PFSK-1 (cell line): ENCODE data around the gene C1QTNF1.

Source experiments
- FOXP2 ChIP-seq: optimal IDR thresholded peaks from 2 replicates; pipeline ENCODE3; 2011; ENCODE audit warnings: borderline replicate concordance, control low read depth, inconsistent platforms; ENCODE audit not compliant: insufficient read depth; ENCODE audit errors: extremely low read length, extremely low read depth
- POLR2AphosphoS5 ChIP-seq: IDR thresholded peaks from 2 replicates; pipeline ENCODE4 v1.6.1; 2012; ENCODE audit warnings: low read depth, mild to moderate bottlenecking, control low read depth, low read length, moderate library complexity
- SIN3A ChIP-seq: IDR thresholded peaks from 2 replicates; pipeline ENCODE4 v1.6.1; 2012; ENCODE audit warnings: mild to moderate bottlenecking, low read length, moderate library complexity, borderline replicate concordance; ENCODE audit not compliant: insufficient read depth
- TAF1 ChIP-seq: IDR thresholded peaks from 2 replicates; pipeline ENCODE4 v1.6.1; 2012; ENCODE audit warnings: low read length, control low read depth, borderline replicate concordance; ENCODE audit not compliant: insufficient read depth
- TF ChIP-seq, protein P1 (sequence below), 2 experiments: IDR thresholded peaks; 2 replicates each; pipeline versions ENCODE4 v1.6.1 to v1.8.0; 2011 to 2012; ENCODE audit warnings: low read depth in 2 of 2, low read length in 2 of 2, control low read depth in 1 of 2, inconsistent platforms in 1 of 2, mild to moderate bottlenecking in 1 of 2, moderate library complexity in 1 of 2; ENCODE audit not compliant: insufficient read depth in 1 of 2

The C1QTNF1 gene

DNA sequence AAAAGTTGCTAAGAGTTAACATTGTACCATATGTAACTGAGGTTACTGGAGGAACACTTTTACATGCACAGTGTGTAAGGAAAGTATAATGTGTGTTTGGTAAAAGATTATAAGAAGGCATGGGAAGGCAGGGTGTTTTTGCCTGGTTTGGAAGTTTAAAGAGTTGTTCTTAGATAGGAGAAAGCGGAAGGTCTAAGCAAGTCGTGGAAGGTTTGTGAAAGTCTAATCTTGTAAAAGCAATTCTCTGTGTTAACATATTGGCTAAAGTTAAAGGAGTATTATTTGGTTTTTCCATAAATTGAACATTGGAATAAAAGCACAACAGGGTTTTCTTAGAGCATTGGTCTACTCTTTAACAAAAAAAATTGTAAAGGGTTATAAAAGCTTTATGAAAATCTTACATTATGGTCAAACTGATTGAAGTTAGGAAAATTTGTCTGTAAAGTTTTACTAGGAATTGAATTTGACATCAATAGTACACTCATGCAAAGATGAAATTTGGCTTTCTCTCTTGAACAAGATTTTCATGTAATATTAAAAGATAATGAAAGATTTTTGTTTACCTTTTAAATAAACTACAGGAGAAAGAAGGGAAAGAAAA lies 9.7 kb upstream of the C1QTNF1 start:
- TF ChIP-seq POLR2AphosphoS5 = no peak
- TF ChIP-seq FOXP2 = no peak
- TF ChIP-seq, protein P1, sequence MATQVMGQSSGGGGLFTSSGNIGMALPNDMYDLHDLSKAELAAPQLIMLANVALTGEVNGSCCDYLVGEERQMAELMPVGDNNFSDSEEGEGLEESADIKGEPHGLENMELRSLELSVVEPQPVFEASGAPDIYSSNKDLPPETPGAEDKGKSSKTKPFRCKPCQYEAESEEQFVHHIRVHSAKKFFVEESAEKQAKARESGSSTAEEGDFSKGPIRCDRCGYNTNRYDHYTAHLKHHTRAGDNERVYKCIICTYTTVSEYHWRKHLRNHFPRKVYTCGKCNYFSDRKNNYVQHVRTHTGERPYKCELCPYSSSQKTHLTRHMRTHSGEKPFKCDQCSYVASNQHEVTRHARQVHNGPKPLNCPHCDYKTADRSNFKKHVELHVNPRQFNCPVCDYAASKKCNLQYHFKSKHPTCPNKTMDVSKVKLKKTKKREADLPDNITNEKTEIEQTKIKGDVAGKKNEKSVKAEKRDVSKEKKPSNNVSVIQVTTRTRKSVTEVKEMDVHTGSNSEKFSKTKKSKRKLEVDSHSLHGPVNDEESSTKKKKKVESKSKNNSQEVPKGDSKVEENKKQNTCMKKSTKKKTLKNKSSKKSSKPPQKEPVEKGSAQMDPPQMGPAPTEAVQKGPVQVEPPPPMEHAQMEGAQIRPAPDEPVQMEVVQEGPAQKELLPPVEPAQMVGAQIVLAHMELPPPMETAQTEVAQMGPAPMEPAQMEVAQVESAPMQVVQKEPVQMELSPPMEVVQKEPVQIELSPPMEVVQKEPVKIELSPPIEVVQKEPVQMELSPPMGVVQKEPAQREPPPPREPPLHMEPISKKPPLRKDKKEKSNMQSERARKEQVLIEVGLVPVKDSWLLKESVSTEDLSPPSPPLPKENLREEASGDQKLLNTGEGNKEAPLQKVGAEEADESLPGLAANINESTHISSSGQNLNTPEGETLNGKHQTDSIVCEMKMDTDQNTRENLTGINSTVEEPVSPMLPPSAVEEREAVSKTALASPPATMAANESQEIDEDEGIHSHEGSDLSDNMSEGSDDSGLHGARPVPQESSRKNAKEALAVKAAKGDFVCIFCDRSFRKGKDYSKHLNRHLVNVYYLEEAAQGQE (IDR thresholded peaks at IDR 0.05; ENCODE audit: insufficient read depth in 1 of 2, low read depth in 2 of 2, low read length in 2 of 2) = no peak

DNA sequence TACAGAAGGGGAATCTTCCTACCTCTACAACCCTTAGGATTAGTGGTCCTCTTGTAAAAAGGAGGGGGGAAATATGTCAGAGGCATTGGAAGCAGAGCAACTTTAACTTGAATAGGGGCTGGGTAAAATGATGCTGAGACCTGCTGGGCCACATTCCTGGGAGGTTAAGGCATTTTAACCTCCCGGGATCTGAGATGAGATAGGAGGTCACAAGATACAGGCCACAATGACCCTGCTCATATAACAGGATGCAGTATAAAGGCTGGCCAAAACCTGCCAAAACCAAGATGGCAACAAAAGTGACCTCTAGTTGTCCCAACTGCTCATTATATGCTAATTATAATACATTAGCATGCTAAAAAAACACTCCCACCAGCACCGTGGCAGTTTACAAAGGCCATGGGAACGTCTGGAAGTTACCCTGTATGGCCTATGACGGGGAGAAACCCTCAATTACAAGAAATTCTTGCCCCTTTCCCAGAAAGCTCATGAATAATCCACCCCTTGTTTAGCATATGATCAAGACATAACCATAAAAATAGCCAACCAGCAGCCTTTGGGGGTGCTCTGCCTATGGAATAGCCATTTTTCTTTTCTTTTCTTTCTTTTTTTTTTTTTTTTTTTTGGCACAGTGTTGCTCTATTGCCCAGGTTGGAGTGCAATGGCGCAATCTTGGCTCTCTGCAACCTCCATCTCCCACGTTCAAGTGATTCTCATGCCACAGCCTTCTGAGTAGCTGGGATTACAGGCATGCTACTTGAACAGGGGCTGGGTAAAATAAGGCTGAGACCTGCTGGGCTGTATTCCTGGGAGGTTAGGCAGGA lies 6.2 kb upstream of the C1QTNF1 start:
- TF ChIP-seq FOXP2 = no peak
- TF ChIP-seq, protein P1 (IDR thresholded peaks at IDR 0.05; ENCODE audit: insufficient read depth in 1 of 2, low read depth in 2 of 2, low read length in 2 of 2) = no peak
- no peak for TF ChIP-seq TAF1
- TF ChIP-seq SIN3A = no peak
- TF ChIP-seq POLR2AphosphoS5 = no peak

DNA sequence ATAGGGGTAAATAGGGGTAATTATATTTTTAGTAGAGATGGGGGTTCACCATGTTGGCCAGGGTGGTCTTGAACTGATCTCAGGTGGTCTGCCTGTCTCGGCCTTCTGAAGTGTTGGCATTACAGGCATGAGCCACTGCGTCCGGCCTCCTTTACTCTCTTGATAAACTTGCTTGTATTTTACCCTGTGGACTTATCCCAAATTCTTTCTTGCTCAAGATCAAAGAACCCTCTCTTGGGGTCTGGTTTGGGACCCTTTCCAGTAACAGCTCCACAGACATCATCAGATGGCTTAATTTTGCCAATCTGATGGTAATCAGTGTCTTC lies 5.6 kb upstream of the C1QTNF1 start:
- TF ChIP-seq, protein P1 (IDR thresholded peaks at IDR 0.05; ENCODE audit: insufficient read depth in 1 of 2, low read depth in 2 of 2, low read length in 2 of 2) = no peak
- no peak for TF ChIP-seq POLR2AphosphoS5
- TF ChIP-seq SIN3A = no peak
- TF ChIP-seq FOXP2 = no peak
- TF ChIP-seq TAF1 = no peak

DNA sequence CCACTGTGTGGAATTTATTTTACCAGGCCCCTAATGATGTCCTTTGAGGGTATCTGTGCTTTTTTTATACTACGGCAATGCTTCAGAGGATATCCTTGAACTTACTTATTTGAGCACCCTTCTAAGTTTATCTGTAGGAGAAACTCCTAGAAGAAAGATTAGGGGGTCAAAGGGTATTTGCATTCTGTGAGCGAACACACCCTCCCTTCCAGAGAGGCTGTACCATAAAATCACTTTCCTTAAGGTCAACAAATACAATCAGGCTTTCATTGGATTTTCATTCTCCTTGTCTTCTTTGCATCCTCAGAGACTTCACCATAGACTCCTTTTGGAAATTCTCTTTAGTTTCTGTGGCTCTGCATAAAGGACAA lies 4.7 kb upstream of the C1QTNF1 start:
- TF ChIP-seq, protein P1 (IDR thresholded peaks at IDR 0.05; ENCODE audit: insufficient read depth in 1 of 2, low read depth in 2 of 2, low read length in 2 of 2) = no peak
- TF ChIP-seq FOXP2 = no peak
- TF ChIP-seq TAF1 = no peak
- no peak for TF ChIP-seq POLR2AphosphoS5
